Measurements from ENCODE around the gene TTC28. TPM values are rescaled to one million over a fixed set of nuclear protein-coding genes. Genes with fewer than 3 reads are reported as not detected.
"Not testable (repeated sequence)": the region's sequence is repeated elsewhere in the genome, so short reads cannot be mapped to it uniquely, and the experiment has no call there.

TTC28 gene
- total RNA-seq = 1 to 10 TPM; 1.6 to 1.9 TPM

- H3K36me3 Mint-ChIP-seq (ENCODE audit: low read depth); H3K9me3 Mint-ChIP-seq; H3K27ac Mint-ChIP-seq; CTCF ChIA-PET: not testable (repeated sequence)
- Mint-ChIP-seq H3K27me3 (ENCODE audit: low read depth) (peaks cover 53% of the 10 kb centered on the region), H3K4me1 (ENCODE audit: low read depth) (peaks cover 11% of the 10 kb centered on the region), H3K4me3 (peak within 1 kb of the TSS; percentile 79)
- intact Hi-C loops (cut with micrococcal nuclease) = loop anchor here (2.0 to 10.0 kb wide), 2 partner anchors 61 to 135 kb away; partner anchors contain the start of gene CHEK2
- DNase-seq = peak; percentile 7
Measured at GRCh38 chr22:28679611-28680287, at the start of gene TTC28. Gene TTC28, minus strand, starts transcription at chr22:28679840. Its CDS starts 117 bp downstream, at chr22:28679723.

GRCh38 chr22:28728621-28729313 is 49.1 kb upstream of the TTC28 start:
- CTCF ChIA-PET = no interaction called here
- Mint-ChIP-seq H3K27me3 (ENCODE audit: low read depth) (no peaks in the 10 kb centered on the region), H3K36me3 (ENCODE audit: low read depth) (peaks cover 34% of the 10 kb centered on the region), H3K27ac (no peak overlapping the region), H3K4me3 (no peak overlapping the region), H3K4me1 (ENCODE audit: low read depth) (peaks cover 2% of the 10 kb centered on the region), H3K9me3 (no peaks in the 10 kb centered on the region)
- no peak for DNase-seq
- intact Hi-C loops (cut with micrococcal nuclease) = no loop called here

- CTCF ChIA-PET = interaction anchor here (1.0 kb wide), 1 partner anchor 22 kb away, joined by 3 read pairs; no protein-coding TSS in a partner anchor
- DNase-seq = no peak
- H3K36me3 Mint-ChIP-seq (ENCODE audit: low read depth) = peaks cover 34% of the 10 kb centered on the region
- no peaks in the 10 kb centered on the region for H3K27me3 Mint-ChIP-seq (ENCODE audit: low read depth)
- no peak overlapping the region for H3K27ac Mint-ChIP-seq
- H3K4me1 Mint-ChIP-seq (ENCODE audit: low read depth) = peaks cover 2% of the 10 kb centered on the region
- H3K9me3 Mint-ChIP-seq = no peaks in the 10 kb centered on the region
- intact Hi-C loops (cut with micrococcal nuclease) = no loop called here
- H3K4me3 Mint-ChIP-seq = no peak overlapping the region
Measured at GRCh38 chr22:28728002-28728401, 48.4 kb upstream of the TTC28 start.

- Mint-ChIP-seq H3K9me3 (no peaks in the 10 kb centered on the region), H3K4me1 (ENCODE audit: low read depth) (peaks cover 6% of the 10 kb centered on the region), H3K36me3 (ENCODE audit: low read depth) (peaks cover 24% of the 10 kb centered on the region), H3K27me3 (ENCODE audit: low read depth) (no peaks in the 10 kb centered on the region), H3K27ac (no peak overlapping the region), H3K4me3 (no peak overlapping the region)
- intact Hi-C loops (cut with micrococcal nuclease) = no loop called here
- CTCF ChIA-PET = no interaction called here
- DNase-seq = no peak
Measured at GRCh38 chr22:28718044-28718443, 38.4 kb upstream of the TTC28 start.

- Mint-ChIP-seq H3K9me3 (no peaks in the 10 kb centered on the region), H3K4me1 (ENCODE audit: low read depth) (peaks cover 9% of the 10 kb centered on the region), H3K36me3 (ENCODE audit: low read depth) (peaks cover 24% of the 10 kb centered on the region), H3K4me3 (no peak overlapping the region), H3K27me3 (ENCODE audit: low read depth) (no peaks in the 10 kb centered on the region), H3K27ac (no peak overlapping the region)
- CTCF ChIA-PET = no interaction called here
- intact Hi-C loops (cut with micrococcal nuclease) = no loop called here
- no peak for DNase-seq
Measured at GRCh38 chr22:28716686-28717085, 37.0 kb upstream of the TTC28 start.

GRCh38 chr22:28715611-28716010 is 36.0 kb upstream of the TTC28 start:
- Mint-ChIP-seq H3K36me3 (ENCODE audit: low read depth) (peaks cover 23% of the 10 kb centered on the region), H3K27me3 (ENCODE audit: low read depth) (no peaks in the 10 kb centered on the region), H3K4me3 (no peak overlapping the region), H3K9me3 (no peaks in the 10 kb centered on the region), H3K4me1 (ENCODE audit: low read depth) (peaks cover 10% of the 10 kb centered on the region), H3K27ac (no peak overlapping the region)
- CTCF ChIA-PET = no interaction called here
- no peak for DNase-seq
- intact Hi-C loops (cut with micrococcal nuclease) = no loop called here

DNA sequence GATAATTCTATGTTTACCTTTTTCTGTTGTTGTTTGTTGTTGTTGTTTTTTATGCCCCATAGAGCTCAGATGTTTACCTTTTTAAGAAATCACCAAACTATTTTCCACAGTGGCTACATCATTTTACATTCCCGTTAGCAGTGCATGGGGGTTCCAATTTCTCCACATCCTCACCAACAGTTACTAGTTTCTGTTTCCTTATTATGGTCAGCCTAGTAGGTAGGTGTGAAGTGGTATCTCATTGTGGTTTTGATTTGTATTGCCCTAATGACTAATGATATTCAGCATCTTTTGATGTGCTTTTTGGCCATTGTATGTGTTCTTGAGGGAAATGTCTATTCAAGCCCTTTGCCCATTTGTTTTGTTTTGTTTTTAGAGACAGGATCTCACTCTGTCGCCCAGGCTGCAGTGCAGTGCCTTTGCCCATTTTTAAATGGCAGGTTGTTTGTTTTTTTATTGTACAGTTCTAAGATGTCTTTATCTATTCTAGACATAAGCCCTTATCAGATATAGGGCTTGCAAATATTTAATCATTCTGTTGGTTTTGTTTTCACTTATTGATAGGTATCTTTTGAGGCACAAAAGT is 34.5 kb upstream of the TTC28 start:
- H3K4me1 Mint-ChIP-seq (ENCODE audit: low read depth) = peaks cover 10% of the 10 kb centered on the region
- DNase-seq = no peak
- H3K27me3 Mint-ChIP-seq (ENCODE audit: low read depth) = no peaks in the 10 kb centered on the region
- no peak overlapping the region for H3K4me3 Mint-ChIP-seq
- intact Hi-C loops (cut with micrococcal nuclease) = no loop called here
- CTCF ChIA-PET = interaction anchor here (0.5 to 1.1 kb wide), 4 partner anchors 12 to 532 kb away, joined by 3 to 4 read pairs (median 3); no protein-coding TSS in a partner anchor
- H3K27ac Mint-ChIP-seq = no peak overlapping the region
- H3K9me3 Mint-ChIP-seq = no peaks in the 10 kb centered on the region
- peaks cover 26% of the 10 kb centered on the region for H3K36me3 Mint-ChIP-seq (ENCODE audit: low read depth)

GRCh38 chr22:28711820-28712777 is 32.5 kb upstream of the TTC28 start:
- Mint-ChIP-seq H3K9me3 (no peaks in the 10 kb centered on the region), H3K27ac (no peak overlapping the region), H3K4me3 (no peak overlapping the region), H3K27me3 (ENCODE audit: low read depth) (no peaks in the 10 kb centered on the region), H3K4me1 (ENCODE audit: low read depth) (peaks cover 10% of the 10 kb centered on the region), H3K36me3 (ENCODE audit: low read depth) (peaks cover 34% of the 10 kb centered on the region)
- intact Hi-C loops (cut with micrococcal nuclease) = no loop called here
- DNase-seq = no peak
- CTCF ChIA-PET = no interaction called here

DNA sequence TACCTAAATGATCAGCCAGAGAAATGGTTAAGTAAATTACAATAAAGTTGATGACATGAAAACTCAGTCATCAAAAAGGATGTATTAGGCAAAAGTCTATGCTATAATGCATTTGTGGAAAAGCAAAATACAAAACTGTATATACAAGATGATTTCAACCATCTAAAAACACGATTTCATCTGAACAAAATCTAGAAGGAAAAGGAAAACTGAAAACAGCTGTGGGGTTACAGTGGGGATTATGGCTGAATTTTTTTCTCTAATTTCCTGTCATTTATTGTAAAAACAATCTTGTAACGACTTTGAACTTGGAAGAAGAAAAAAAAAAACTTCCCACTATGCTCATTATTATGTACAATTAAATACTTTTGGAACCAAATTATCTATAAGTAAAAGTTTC is 31.7 kb upstream of the TTC28 start:
- no peak for DNase-seq
- Mint-ChIP-seq H3K4me1 (ENCODE audit: low read depth) (peaks cover 10% of the 10 kb centered on the region), H3K9me3 (no peaks in the 10 kb centered on the region), H3K36me3 (ENCODE audit: low read depth) (peaks cover 37% of the 10 kb centered on the region), H3K27ac (no peak overlapping the region), H3K27me3 (ENCODE audit: low read depth) (no peaks in the 10 kb centered on the region), H3K4me3 (no peak overlapping the region)
- intact Hi-C loops (cut with micrococcal nuclease) = no loop called here
- CTCF ChIA-PET = no interaction called here

GRCh38 chr22:28710576-28711191 is 31.0 kb upstream of the TTC28 start:
- H3K4me1 Mint-ChIP-seq (ENCODE audit: low read depth) = peaks cover 10% of the 10 kb centered on the region
- no peaks in the 10 kb centered on the region for H3K27me3 Mint-ChIP-seq (ENCODE audit: low read depth)
- no peaks in the 10 kb centered on the region for H3K9me3 Mint-ChIP-seq
- H3K36me3 Mint-ChIP-seq (ENCODE audit: low read depth) = peaks cover 40% of the 10 kb centered on the region
- H3K4me3 Mint-ChIP-seq = no peak overlapping the region
- CTCF ChIA-PET = interaction anchor here (0.5 kb wide), 1 partner anchor 43 kb away, joined by 3 read pairs; no protein-coding TSS in a partner anchor
- intact Hi-C loops (cut with micrococcal nuclease) = no loop called here
- no peak overlapping the region for H3K27ac Mint-ChIP-seq
- DNase-seq = no peak

DNA sequence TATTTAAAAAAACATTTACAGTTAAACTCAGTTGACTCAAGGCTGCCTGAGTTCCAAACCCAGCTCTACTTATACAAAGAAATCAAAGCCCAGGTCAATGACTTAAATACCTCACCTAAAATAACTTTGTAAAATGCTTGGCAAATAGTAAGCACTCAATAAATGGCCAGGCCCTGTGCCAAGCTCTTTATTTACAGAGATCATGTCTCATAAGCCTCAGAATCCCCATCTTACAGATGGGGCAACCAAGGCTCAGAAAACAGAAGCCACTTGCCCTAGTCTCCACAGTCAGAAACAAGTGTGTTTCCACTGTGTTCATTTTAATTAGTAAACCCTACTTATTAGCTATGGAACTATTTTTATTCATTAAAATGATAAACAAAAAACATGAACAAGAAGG is 30.5 kb upstream of the TTC28 start:
- H3K27ac Mint-ChIP-seq = no peak overlapping the region
- H3K4me1 Mint-ChIP-seq (ENCODE audit: low read depth) = peaks cover 10% of the 10 kb centered on the region
- no peaks in the 10 kb centered on the region for H3K9me3 Mint-ChIP-seq
- no peak for DNase-seq
- peaks cover 42% of the 10 kb centered on the region for H3K36me3 Mint-ChIP-seq (ENCODE audit: low read depth)
- H3K27me3 Mint-ChIP-seq (ENCODE audit: low read depth) = no peaks in the 10 kb centered on the region
- no peak overlapping the region for H3K4me3 Mint-ChIP-seq
- CTCF ChIA-PET = interaction anchor here (0.5 kb wide), 1 partner anchor 44 kb away, joined by 3 read pairs; no protein-coding TSS in a partner anchor
- intact Hi-C loops (cut with micrococcal nuclease) = no loop called here

Measured in activated naive CD4-positive, alpha-beta T cell treated with anti-CD3 and anti-CD28 coated beads for 36 hours (primary cell).